Measurements from ENCODE around the gene GREB1L. TPM values are rescaled to one million over a fixed set of nuclear protein-coding genes. Genes with fewer than 3 reads are reported as not detected.

Gene GREB1L
- total RNA-seq, 1 donor from 2014 or later = 12.5 TPM

GRCh38 chr18:21502661-21503060 lies 260.6 kb downstream of the GREB1L start:
- Histone ChIP-seq H3K36me3 (ENCODE audit: control insufficient read depth in 3 of 3, insufficient read depth in 3 of 3, low read length in 3 of 3) (peaks cover 3 to 8% (median 4%) of the 10 kb centered on the region in 3 donors), H3K4me1 (ENCODE audit: control insufficient read depth in 3 of 3, insufficient read depth in 3 of 3, low read length in 3 of 3) (peaks cover 9 to 16% (median 11%) of the 10 kb centered on the region in 3 donors), H3K4me3 (ENCODE audit: low read length in 3 of 3) (no peak overlapping the region), H3K9me3 (ENCODE audit: control insufficient read depth in 3 of 3, low read length in 3 of 3) (no peaks in the 10 kb centered on the region), H3K9ac (ENCODE audit: low read depth in 1 of 3, low read length in 3 of 3) (peak overlapping the region in 1 of 3 donors; percentile 40), H3K27ac (ENCODE audit: low read depth, low read length) (no peak overlapping the region), H3K27me3 (ENCODE audit: control insufficient read depth in 3 of 3, insufficient read depth in 3 of 3, low read length in 3 of 3) (no peaks in the 10 kb centered on the region)

GRCh38 chr18:21507913-21508701 lies 266.1 kb downstream of the GREB1L start:
- H3K9me3 ChIP-seq (ENCODE audit: control insufficient read depth in 3 of 3, low read length in 3 of 3) = no peaks in the 10 kb centered on the region
- no peaks in the 10 kb centered on the region for H3K27me3 ChIP-seq (ENCODE audit: control insufficient read depth in 3 of 3, insufficient read depth in 3 of 3, low read length in 3 of 3)
- peaks cover 5 to 11% (median 9%) of the 10 kb centered on the region in 3 donors for H3K4me1 ChIP-seq (ENCODE audit: control insufficient read depth in 3 of 3, insufficient read depth in 3 of 3, low read length in 3 of 3)
- peaks cover 4 to 10% (median 8%) of the 10 kb centered on the region in 3 donors for H3K36me3 ChIP-seq (ENCODE audit: control insufficient read depth in 3 of 3, insufficient read depth in 3 of 3, low read length in 3 of 3)
- no peak overlapping the region for H3K27ac ChIP-seq (ENCODE audit: low read depth, low read length)
- no peak overlapping the region for H3K4me3 ChIP-seq (ENCODE audit: low read length in 3 of 3)
- H3K9ac ChIP-seq (ENCODE audit: low read depth in 1 of 3, low read length in 3 of 3) = peak overlapping the region in 1 of 3 donors; percentile 8

- no peak overlapping the region for H3K9ac ChIP-seq (ENCODE audit: low read depth in 1 of 3, low read length in 3 of 3)
- H3K4me1 ChIP-seq (ENCODE audit: control insufficient read depth in 3 of 3, insufficient read depth in 3 of 3, low read length in 3 of 3) = peaks cover 5 to 11% (median 9%) of the 10 kb centered on the region in 3 donors
- H3K36me3 ChIP-seq (ENCODE audit: control insufficient read depth in 3 of 3, insufficient read depth in 3 of 3, low read length in 3 of 3) = peaks cover 10 to 20% (median 17%) of the 10 kb centered on the region in 3 donors
- no peaks in the 10 kb centered on the region for H3K9me3 ChIP-seq (ENCODE audit: control insufficient read depth in 3 of 3, low read length in 3 of 3)
- H3K4me3 ChIP-seq (ENCODE audit: low read length in 3 of 3) = no peak overlapping the region
- no peaks in the 10 kb centered on the region for H3K27me3 ChIP-seq (ENCODE audit: control insufficient read depth in 3 of 3, insufficient read depth in 3 of 3, low read length in 3 of 3)
- H3K27ac ChIP-seq (ENCODE audit: low read depth, low read length) = no peak overlapping the region
These were observed 267.0 kb downstream of the GREB1L start for GRCh38 chr18:21509062-21509461.

GRCh38 chr18:21513292-21513691 lies 271.3 kb downstream of the GREB1L start:
- Histone ChIP-seq H3K9me3 (ENCODE audit: control insufficient read depth in 3 of 3, low read length in 3 of 3) (no peaks in the 10 kb centered on the region), H3K4me1 (ENCODE audit: control insufficient read depth in 3 of 3, insufficient read depth in 3 of 3, low read length in 3 of 3) (no peaks in the 10 kb centered on the region), H3K36me3 (ENCODE audit: control insufficient read depth in 3 of 3, insufficient read depth in 3 of 3, low read length in 3 of 3) (peaks cover 9 to 28% (median 18%) of the 10 kb centered on the region in 3 donors), H3K9ac (ENCODE audit: low read depth in 1 of 3, low read length in 3 of 3) (no peak overlapping the region), H3K27ac (ENCODE audit: low read depth, low read length) (no peak overlapping the region), H3K27me3 (ENCODE audit: control insufficient read depth in 3 of 3, insufficient read depth in 3 of 3, low read length in 3 of 3) (no peaks in the 10 kb centered on the region), H3K4me3 (ENCODE audit: low read length in 3 of 3) (no peak overlapping the region)

- H3K27ac ChIP-seq (ENCODE audit: low read depth, low read length) = no peak overlapping the region
- no peaks in the 10 kb centered on the region for H3K9me3 ChIP-seq (ENCODE audit: control insufficient read depth in 3 of 3, low read length in 3 of 3)
- no peak overlapping the region for H3K4me3 ChIP-seq (ENCODE audit: low read length in 3 of 3)
- no peak overlapping the region for H3K9ac ChIP-seq (ENCODE audit: low read depth in 1 of 3, low read length in 3 of 3)
- peaks cover 9 to 26% (median 16%) of the 10 kb centered on the region in 3 donors for H3K36me3 ChIP-seq (ENCODE audit: control insufficient read depth in 3 of 3, insufficient read depth in 3 of 3, low read length in 3 of 3)
- no peaks in the 10 kb centered on the region for H3K27me3 ChIP-seq (ENCODE audit: control insufficient read depth in 3 of 3, insufficient read depth in 3 of 3, low read length in 3 of 3)
- no peaks in the 10 kb centered on the region for H3K4me1 ChIP-seq (ENCODE audit: control insufficient read depth in 3 of 3, insufficient read depth in 3 of 3, low read length in 3 of 3)
These were observed 271.7 kb downstream of the GREB1L start for GRCh38 chr18:21513741-21514140.

GRCh38 chr18:21522530-21522929 lies 280.5 kb downstream of the GREB1L start:
- Histone ChIP-seq H3K9ac (ENCODE audit: low read depth in 1 of 3, low read length in 3 of 3) (no peak overlapping the region), H3K4me3 (ENCODE audit: low read length in 3 of 3) (no peak overlapping the region), H3K36me3 (ENCODE audit: control insufficient read depth in 3 of 3, insufficient read depth in 3 of 3, low read length in 3 of 3) (peaks cover 5 to 15% (median 11%) of the 10 kb centered on the region in 3 donors), H3K9me3 (ENCODE audit: control insufficient read depth in 3 of 3, low read length in 3 of 3) (no peaks in the 10 kb centered on the region), H3K27me3 (ENCODE audit: control insufficient read depth in 3 of 3, insufficient read depth in 3 of 3, low read length in 3 of 3) (no peaks in the 10 kb centered on the region), H3K27ac (ENCODE audit: low read depth, low read length) (no peak overlapping the region), H3K4me1 (ENCODE audit: control insufficient read depth in 3 of 3, insufficient read depth in 3 of 3, low read length in 3 of 3) (no peaks in the 10 kb centered on the region)

GRCh38 chr18:21525916-21526315 lies 283.9 kb downstream of the GREB1L start:
- H3K27me3 ChIP-seq (ENCODE audit: control insufficient read depth in 3 of 3, insufficient read depth in 3 of 3, low read length in 3 of 3) = no peaks in the 10 kb centered on the region
- H3K9me3 ChIP-seq (ENCODE audit: control insufficient read depth in 3 of 3, low read length in 3 of 3) = no peaks in the 10 kb centered on the region
- H3K4me3 ChIP-seq (ENCODE audit: low read length in 3 of 3) = no peak overlapping the region
- no peak overlapping the region for H3K27ac ChIP-seq (ENCODE audit: low read depth, low read length)
- H3K36me3 ChIP-seq (ENCODE audit: control insufficient read depth in 3 of 3, insufficient read depth in 3 of 3, low read length in 3 of 3) = peaks cover 0 to 18% (median 12%) of the 10 kb centered on the region in 3 donors
- H3K9ac ChIP-seq (ENCODE audit: low read depth in 1 of 3, low read length in 3 of 3) = no peak overlapping the region
- H3K4me1 ChIP-seq (ENCODE audit: control insufficient read depth in 3 of 3, insufficient read depth in 3 of 3, low read length in 3 of 3) = no peaks in the 10 kb centered on the region

- Histone ChIP-seq H3K9ac (ENCODE audit: low read depth in 1 of 3, low read length in 3 of 3) (no peak overlapping the region), H3K27ac (ENCODE audit: low read depth, low read length) (no peak overlapping the region), H3K4me1 (ENCODE audit: control insufficient read depth in 3 of 3, insufficient read depth in 3 of 3, low read length in 3 of 3) (no peaks in the 10 kb centered on the region), H3K9me3 (ENCODE audit: control insufficient read depth in 3 of 3, low read length in 3 of 3) (no peaks in the 10 kb centered on the region), H3K4me3 (ENCODE audit: low read length in 3 of 3) (no peak overlapping the region), H3K36me3 (ENCODE audit: control insufficient read depth in 3 of 3, insufficient read depth in 3 of 3, low read length in 3 of 3) (peaks cover 0 to 18% (median 17%) of the 10 kb centered on the region in 3 donors), H3K27me3 (ENCODE audit: control insufficient read depth in 3 of 3, insufficient read depth in 3 of 3, low read length in 3 of 3) (no peaks in the 10 kb centered on the region)
These were observed 284.4 kb downstream of the GREB1L start for GRCh38 chr18:21526463-21526862.

- Histone ChIP-seq H3K9me3 (ENCODE audit: control insufficient read depth in 3 of 3, low read length in 3 of 3) (no peaks in the 10 kb centered on the region), H3K9ac (ENCODE audit: low read depth in 1 of 3, low read length in 3 of 3) (no peak overlapping the region), H3K4me1 (ENCODE audit: control insufficient read depth in 3 of 3, insufficient read depth in 3 of 3, low read length in 3 of 3) (no peaks in the 10 kb centered on the region), H3K4me3 (ENCODE audit: low read length in 3 of 3) (no peak overlapping the region), H3K36me3 (ENCODE audit: control insufficient read depth in 3 of 3, insufficient read depth in 3 of 3, low read length in 3 of 3) (peaks cover 13 to 34% (median 28%) of the 10 kb centered on the region in 3 donors), H3K27me3 (ENCODE audit: control insufficient read depth in 3 of 3, insufficient read depth in 3 of 3, low read length in 3 of 3) (no peaks in the 10 kb centered on the region), H3K27ac (ENCODE audit: low read depth, low read length) (no peak overlapping the region)
These were observed 292.3 kb downstream of the GREB1L start for GRCh38 chr18:21534327-21534726.

- no peak overlapping the region for H3K27ac ChIP-seq (ENCODE audit: low read depth, low read length)
- no peak overlapping the region for H3K4me3 ChIP-seq (ENCODE audit: low read length in 3 of 3)
- H3K4me1 ChIP-seq (ENCODE audit: control insufficient read depth in 3 of 3, insufficient read depth in 3 of 3, low read length in 3 of 3) = no peaks in the 10 kb centered on the region
- H3K9ac ChIP-seq (ENCODE audit: low read depth in 1 of 3, low read length in 3 of 3) = no peak overlapping the region
- peaks cover 13 to 29% (median 23%) of the 10 kb centered on the region in 3 donors for H3K36me3 ChIP-seq (ENCODE audit: control insufficient read depth in 3 of 3, insufficient read depth in 3 of 3, low read length in 3 of 3)
- H3K9me3 ChIP-seq (ENCODE audit: control insufficient read depth in 3 of 3, low read length in 3 of 3) = no peaks in the 10 kb centered on the region
- H3K27me3 ChIP-seq (ENCODE audit: control insufficient read depth in 3 of 3, insufficient read depth in 3 of 3, low read length in 3 of 3) = no peaks in the 10 kb centered on the region
These were observed 296.2 kb downstream of the GREB1L start for GRCh38 chr18:21538230-21538629.
